A673 (cell line): ENCODE results near the gene POLG.

ENCODE experiments used
- CTCF ChIP-seq: fragments of 300-800, 200-600 bp; sonication (generic); conservative IDR thresholded peaks from 2 replicates; pipeline ENCODE4 v1.5.1; 2017; ENCODE audit warnings: low read depth, mild to moderate bottlenecking, antibody characterized with exemption, low read length, moderate library complexity, mixed read lengths
- EZH2 ChIP-seq: fragments of 200-600 bp; sonication (generic); IDR thresholded peaks from 2 replicates; pipeline ENCODE4 v1.6.1; 2017; ENCODE audit warnings: borderline replicate concordance, low read depth, mild to moderate bottlenecking, mixed read lengths, antibody characterized with exemption, low read length; ENCODE audit not compliant: poor library complexity, severe bottlenecking

- TF ChIP-seq CTCF (peak; percentile 73), EZH2 (no peak)
Observed at GRCh38 chr15:89356634-89357298, 22.1 kb upstream of the POLG start.
